GM21423 (cell line): ENCODE results near the gene PHYHIPL.

Experiments used
- ATAC-seq: cut with Tn5 transposase; IDR thresholded peaks from one replicate; pipeline ENCODE4 v1.9.1; 2021; ENCODE audit warnings: mild to moderate bottlenecking, moderate library complexity; ENCODE audit not compliant: unreplicated experiment

Gene PHYHIPL

DNA sequence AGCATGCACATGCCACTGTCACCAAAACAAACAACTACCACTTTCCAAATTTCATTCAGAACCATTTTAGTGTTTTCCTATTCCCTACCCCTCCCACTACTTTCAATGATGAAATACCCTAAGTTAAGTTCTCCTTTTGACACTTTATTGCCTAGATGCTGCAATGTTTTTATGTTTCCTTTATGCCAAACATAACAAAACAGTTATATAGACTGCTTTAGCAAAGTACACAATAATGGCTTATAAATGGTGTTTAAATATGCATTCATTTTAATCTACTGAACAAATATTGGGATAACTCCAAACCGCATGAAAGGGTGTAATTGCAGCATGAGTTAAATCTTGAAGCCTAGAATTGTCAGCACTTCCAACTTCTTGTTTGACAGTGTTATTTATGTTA, 69.2 kb downstream of the PHYHIPL start:
- no peak for ATAC-seq

DNA sequence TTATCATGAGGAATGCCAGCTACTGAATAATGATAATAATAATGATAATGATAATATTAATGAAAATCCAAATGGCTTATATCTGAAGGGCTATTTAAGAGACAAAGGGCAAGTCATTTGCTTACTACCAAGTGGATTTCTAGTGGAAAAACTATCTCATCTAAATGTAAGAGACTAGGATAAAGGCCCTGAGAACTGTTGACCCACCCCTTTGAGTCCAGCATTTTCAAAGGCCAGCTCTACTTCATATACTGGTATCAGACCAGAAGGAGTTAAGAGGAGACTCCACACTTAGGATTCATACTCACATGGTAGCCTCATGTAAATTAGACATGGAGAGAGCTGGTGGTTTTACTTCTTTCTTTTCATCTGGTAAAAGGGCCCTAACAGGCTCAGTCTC, 76.0 kb downstream of the PHYHIPL start:
- ATAC-seq = no peak

DNA sequence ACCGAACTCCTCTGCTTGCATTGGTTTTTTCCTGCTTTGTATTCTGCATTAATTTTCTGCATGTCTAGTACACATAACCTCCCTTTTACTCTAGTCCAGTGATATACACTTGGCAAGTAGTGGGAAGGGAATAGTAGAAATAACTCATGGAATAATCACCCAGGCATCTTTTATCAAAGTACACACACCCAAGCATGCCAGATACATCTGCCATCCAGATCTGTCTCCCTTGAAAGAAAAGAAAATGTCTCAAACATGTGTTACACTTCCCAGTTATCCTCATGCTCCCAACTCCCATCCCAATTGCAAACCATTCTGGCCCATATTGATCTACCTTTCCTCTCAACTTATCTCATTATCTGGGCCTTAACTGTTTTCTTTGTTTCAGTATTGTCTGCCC, 79.0 kb downstream of the PHYHIPL start:
- ATAC-seq = no peak

DNA sequence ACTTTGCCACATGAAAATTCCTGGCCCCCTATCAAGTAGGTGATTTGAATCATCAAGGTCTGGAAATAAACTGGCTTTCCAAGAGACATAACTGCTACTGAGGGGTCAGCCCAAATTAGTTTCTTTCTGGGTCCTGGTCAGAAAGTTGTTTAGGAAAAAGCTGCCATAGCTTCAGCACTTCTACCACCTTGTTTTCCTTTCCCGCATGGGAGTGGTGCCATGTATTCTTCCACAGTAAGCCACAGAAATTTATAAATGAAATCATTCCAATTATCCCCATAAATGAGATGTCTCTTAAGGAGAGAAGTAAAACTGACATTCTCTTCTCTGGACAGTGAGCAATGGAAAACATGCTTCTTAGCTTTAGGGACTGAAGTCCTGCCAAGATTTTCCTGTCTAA, 80.8 kb downstream of the PHYHIPL start:
- no peak for ATAC-seq

DNA sequence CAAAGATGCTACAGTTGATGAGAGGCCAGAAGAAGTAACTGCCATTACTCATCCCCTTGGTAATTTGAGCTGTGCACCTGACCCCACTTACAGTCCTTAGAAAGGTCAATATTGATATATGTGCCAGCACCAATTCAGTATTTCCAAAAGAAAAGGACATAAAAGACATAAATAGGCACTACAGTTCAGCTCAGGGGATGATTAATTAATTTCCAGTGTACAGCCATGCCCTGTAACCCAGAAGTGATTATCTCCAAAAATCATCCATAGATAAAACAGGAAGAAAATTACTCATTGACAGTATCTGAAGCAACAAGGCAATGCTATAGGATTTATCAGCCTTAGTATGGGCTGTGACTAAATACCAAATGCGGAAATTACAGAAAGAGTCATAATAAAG, 82.4 kb downstream of the PHYHIPL start:
- ATAC-seq = no peak

DNA sequence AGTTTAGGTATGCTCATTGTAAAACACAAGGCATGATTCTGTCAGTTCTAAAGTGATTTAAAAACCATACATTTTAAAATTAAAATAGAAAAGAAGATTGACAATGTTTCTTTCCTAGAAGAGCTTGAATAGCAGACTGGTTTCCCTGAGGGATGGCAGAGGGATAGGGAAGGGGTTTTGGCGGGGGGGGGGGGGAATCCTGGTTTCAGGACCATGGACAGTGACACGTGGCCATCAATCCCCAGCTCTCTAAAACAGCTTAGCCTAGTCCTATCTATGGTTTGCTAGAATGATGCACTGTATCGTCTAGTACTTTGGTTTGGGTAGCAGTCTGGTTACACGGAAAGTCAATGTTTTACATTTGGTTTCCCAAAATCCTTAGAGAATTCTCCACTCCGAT, 88.7 kb downstream of the PHYHIPL start:
- no peak for ATAC-seq

DNA sequence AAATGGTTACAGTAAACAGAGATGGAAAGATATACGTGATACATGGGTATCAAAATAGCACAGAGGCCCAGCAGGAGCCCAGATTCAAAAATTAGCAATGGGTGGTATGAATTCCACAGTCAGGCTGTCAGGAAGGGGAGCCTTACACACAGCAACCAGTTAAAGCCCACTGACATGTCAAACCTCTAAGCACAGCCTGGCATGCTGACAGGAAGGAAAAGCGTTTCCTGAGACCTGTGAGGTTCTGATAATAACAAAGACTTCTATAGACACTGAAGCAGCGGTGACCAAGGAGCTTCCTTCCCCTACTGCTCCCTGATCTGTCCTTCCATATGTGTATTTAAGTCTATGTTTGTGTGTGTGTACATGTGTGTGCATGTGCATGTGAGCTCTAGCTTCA, 89.9 kb downstream of the PHYHIPL start:
- no peak for ATAC-seq

DNA sequence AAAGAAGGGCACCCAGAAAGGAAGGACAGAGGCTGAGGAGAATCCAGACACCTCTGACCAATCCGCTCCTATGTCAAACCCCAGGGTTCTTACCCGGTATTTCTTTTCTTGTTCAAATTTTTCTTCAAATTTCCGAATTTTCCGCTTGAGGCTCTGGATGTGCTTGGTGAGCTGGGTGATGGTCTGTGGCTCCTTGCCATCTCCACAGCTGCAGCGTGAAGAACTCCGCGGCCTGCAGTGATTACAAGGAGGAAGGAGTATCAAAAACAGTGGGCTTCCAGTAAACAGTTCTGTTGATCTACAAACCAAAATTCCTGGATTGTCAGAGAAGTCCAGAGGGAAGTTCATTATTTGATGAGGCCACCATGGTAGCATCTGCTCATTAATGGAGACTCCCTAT, 92.0 kb downstream of the PHYHIPL start:
- no peak for ATAC-seq

DNA sequence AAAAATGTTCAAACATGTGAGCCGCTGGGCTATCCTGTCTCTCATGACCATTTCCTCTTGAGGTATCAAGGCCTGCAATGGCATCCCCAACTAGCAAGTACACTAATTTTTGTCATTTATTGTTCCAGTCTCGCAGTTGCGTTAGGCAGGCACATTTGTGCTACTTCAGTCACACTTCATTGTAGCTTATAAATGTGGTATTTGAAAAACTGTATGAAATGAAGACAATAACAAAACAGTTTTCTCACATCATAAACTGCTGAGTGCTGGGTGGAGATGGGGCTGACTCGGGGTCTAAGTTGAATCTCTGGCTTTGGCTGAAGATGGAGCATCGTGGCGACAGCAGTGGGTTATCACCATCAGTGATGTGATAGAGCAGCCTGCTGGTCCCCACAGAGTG, 93.2 kb downstream of the PHYHIPL start:
- no peak for ATAC-seq

DNA sequence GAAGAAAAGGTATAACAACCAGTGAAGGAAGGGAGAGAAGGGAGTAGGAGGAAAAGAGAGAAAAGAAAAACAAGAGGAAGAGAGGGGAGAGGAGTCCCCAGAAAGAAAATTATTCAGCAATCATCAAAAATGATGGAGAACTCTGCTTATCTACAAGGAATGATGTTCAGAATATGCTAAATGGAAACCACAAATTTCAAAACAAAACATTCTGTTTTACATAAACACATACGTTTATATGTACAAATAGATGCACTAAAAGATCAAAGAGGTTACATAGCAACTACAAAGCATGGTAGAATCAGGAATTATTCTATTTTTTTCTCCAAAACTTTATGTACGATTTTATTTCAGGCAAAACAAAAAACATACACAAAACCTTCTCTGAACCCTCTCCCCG, 94.0 kb downstream of the PHYHIPL start:
- ATAC-seq = no peak

DNA sequence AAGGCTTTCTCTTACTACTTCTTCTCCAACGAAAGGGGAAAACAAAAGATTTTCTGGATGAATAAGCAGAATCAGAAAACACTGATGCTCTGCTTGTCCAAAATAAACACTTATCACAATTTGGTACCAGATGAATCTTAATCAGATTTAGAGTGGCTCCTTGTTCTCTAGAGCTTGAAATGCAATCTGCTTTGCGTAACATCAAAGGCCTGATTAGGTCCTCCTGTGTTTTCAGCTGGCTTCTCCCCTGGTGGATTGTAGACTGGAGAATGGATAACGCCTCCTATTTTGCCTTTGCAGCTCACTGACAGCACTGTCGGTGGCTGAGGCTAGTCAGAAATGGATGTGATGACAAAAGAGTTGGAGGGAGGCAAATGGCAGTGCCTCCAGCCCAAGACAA, 94.7 kb downstream of the PHYHIPL start:
- ATAC-seq = no peak

DNA sequence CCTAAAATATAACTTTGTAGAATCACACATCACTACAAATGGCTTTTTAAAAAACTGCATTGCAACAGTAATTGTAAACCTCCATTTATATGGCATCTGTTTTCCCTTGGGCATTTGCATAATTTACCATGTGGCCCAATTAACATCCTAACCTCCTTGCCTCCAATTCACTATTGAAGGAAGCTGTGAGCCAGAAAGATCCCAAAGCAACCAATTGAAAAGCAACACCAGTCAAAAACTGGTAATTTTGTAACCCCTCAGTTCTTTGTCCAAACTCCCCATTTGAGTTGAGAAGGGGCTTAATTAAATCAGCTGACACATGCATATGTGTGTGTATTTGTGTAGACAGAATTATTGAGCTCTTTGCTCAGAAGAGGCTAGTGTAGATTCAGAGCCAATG, 95.6 kb downstream of the PHYHIPL start:
- ATAC-seq = no peak

DNA sequence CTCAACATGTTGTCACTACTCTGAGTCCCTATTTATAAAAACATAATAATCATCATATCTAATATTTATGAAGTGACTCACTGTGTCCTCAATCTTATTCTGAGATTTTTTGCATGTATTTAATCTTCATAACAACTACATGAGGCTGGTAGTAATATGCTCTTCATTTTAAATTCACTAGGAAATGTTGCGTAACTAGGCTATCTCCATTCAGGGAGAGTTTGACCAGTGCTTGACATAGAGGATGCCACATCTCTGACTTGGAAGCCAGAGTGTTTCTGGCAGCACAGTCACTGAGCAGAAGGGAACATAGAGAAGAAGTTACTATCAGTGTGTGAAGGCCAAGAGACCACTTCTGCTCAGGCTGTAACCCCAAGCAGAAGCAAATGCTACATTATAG, 97.0 kb downstream of the PHYHIPL start:
- ATAC-seq = no peak

DNA sequence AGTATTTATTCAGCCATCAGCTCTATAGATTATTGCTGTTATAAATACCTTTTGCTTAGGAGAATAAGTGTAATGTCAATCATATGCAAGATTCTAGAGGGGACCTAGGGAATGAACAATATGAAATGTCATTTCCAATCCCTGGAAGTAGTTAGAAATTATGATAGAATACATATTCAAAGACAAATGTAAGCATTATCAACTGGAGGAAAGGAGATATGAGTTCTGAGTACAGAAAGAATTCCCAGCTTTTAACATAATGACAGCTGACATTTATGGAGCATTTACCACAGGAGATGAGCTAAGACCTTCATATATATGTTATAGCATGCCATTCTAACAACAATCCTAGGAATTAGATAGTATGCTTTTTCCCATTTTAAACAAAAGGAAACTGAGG, 99.7 kb downstream of the PHYHIPL start:
- ATAC-seq = no peak

DNA sequence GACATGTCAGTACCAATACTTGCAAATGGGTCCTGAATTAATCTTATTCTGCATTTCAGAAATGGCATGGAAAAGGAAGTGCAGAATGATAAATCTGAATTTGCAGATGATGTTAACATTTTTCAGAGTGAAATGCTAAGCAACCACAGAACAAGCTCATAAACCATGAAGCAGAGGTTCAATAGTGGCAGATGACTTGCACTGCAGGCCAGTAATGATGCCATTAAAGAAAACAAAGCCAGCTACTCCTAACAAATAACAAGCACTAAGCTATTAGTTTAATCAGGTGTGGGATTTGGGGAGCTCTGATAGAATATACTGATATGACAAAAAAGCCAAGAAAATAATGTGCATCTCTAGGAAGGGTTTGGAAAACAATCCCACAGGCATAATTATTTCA, 100.5 kb downstream of the PHYHIPL start:
- no peak for ATAC-seq

DNA sequence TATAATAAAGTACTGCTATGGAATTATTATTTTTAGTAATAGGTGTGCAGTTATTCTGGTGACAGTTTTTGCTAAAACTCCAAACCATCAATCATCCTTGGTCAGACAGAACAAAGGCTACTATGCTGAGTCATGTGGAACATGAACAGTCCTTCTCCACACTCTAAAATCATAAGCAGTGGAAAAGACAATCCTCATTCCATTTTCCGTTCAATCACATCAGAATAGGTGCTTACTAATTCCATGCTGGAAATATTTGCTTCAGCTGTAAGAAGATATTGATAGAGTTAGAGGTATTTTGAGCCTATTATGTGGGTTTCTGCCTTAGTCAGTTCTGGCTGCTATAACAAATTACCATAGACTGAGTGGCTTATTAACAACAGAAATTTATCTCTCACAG, 103.0 kb downstream of the PHYHIPL start:
- no peak for ATAC-seq

DNA sequence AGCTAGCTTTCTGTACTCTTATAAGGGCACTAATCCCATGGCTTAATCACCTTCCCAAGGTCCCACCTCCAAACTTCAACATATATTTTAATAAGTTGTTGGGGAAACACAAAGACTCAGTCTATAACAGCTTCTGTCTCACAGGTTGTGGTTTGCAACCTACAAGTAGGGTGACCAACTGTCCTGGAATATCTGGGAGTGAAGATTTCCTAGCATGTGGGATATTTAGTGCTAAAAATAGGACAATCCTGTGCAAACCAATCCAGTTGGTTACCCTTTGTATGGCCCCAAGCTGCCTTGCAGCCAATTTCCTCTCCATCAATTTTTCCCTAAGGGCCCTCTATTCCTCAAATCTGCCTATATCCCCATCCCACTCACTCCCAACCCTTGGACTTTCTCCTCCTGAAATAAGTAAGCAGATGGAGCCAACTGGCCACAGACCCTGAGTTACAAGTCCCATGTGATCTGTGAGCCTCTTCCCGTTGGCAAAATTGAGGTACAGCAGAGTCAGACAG, 103.6 kb downstream of the PHYHIPL start:
- ATAC-seq = no peak

DNA sequence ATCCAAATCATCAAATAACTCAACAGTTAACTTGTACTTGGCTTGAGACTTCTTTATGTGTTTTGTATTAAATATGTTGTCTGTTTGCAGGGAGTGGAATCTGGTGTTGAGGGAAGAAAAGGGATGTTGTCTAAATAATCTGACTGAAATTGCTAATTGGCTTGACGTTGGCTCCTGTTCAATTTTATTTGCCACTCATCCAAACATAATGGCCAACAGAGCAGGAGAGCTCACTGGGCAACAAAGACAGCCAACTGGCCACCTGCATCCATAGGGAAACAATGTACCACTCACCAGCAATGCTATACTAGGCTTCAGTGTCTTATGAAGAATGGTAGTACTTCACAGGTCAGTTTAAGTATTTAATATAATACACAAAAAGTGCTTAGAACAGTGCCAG, 105.4 kb downstream of the PHYHIPL start:
- ATAC-seq = no peak

DNA sequence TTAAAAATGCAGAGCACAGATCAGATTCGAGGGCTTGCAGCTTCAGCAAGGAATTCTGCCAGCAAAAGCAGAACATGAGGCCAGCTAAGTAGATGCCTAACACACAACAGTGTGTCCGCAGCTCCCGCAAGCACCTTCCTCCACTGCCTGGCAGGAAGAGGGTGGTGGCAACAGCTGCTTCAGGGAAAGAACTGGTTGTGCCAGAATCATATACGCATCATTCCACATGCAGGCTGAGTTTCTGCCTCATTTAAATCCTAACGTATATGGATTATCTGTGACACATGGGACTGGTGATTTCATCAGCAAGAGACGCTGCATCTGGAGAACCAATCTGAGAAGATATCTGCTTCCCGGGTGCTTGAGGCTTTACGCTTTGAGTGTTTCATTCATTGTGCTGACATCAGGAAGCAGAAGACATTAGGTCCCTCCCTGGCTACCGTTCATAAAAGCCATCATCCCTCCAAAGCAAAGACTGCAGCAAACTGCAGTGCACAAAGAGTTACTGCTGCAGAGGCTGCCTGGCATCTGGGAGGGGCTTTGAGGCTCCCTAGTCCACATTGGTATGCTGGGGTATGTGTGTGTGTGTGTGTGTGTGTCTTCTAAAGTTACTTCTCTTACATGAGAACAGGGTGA, 107.1 kb downstream of the PHYHIPL start:
- no peak for ATAC-seq

DNA sequence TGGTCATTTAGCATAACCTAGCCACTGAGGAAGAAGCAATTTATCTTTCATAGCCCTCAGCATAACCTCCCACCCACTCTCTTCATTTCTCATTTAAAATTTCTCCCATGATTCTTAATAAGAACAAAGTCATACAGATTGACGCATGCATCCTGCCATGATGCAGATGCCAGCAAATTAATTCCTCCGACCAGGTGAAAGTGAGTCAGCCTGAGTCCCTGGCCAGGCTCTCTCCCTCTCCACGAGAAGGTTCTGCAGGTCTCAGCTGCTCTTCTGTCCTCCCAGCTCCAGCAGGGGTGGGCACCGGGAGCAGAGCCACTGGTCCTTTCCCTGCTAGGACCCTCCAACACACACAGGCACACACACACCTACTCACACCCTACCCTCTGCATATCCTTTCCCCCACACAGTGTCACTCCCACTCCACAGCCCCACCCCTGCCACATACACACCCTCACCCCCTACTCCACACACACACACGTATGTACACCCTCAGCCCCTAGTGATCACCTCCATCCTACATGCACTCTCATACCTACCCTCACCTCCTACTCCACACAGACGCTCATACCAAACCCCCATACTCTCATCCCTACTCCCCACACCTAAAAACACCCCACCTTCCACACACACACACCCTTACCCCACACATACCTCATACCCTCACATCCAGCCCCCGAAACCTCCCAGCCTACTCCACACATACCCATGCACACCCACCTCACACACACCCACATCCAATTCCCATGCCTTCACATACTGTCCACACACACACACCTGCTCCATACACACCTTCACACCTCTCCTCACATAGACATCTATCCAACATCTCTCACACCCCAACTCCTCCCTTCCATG, 107.9 kb downstream of the PHYHIPL start:
- ATAC-seq = no peak

DNA sequence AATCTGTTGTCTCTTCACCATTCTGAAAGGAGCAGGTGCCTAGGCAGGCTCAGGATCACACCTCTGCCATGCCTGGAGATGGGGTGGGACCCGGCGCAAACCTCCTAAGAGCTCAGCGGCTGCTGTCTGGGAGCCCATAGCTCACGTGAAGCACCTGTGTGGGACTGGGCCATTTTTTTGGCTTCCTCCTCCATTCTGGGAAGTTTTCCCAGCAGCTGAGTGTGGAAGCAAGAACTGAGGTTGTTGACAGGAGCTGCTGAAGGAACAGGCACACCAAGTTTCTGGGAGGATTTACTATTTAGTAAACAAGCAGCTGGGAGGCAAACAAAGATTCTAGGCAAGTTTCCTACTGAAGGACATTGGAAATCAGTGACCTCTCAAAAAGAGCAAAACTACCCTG, 108.6 kb downstream of the PHYHIPL start:
- ATAC-seq = no peak

DNA sequence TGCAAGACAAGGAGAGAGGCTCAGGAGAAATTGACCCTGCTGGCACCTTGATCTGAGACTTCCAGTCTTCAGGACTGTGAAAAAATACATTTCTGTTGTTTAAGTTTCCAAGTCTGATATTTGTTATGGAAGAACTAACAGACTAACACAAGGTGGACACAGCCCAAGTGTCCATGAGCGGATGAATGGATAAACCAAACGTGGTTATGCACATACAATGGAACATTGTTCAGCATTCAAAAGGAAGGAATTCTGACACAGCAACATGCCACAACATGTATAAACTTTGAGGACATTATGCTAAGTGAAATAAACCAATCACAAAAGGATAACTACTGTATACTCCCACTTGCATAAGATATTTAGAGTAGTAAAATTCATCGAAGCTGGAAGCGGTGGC, 109.4 kb downstream of the PHYHIPL start:
- no peak for ATAC-seq
